Measurements from ENCODE around the gene POMGNT2. TPM values are rescaled to one million over a fixed set of nuclear protein-coding genes. Genes with fewer than 3 reads are reported as not detected.

The POMGNT2 gene
- total and polyA plus RNA-seq, 2 of the 8 experiments (the other 6 are each of a cell fraction or from before 2014, with no cell fraction given), result 13.6 to 35.7 TPM

GRCh38 chr3:43081796-43082195 is 24.1 kb downstream of the POMGNT2 start (continued):
- no peak for TF ChIP-seq ASH2L (IDR thresholded peaks at IDR 0.05; ENCODE audit: low read length)
- TF ChIP-seq CHD7 (IDR thresholded peaks at IDR 0.05; ENCODE audit: insufficient replicate concordance, low read length), result no peak
- TF ChIP-seq CHD1 (IDR thresholded peaks at IDR 0.05; ENCODE audit: low read depth, low read length), result no peak
- no peak for TF ChIP-seq RFX5 (IDR thresholded peaks at IDR 0.05; ENCODE audit: borderline replicate concordance, low read depth, low read length)
- TF ChIP-seq KDM4A (IDR thresholded peaks at IDR 0.05; ENCODE audit: low read depth, low read length, severe bottlenecking), result no peak
